ENCODE measurements around the gene CIDEA.

Gene CIDEA

GRCh38 chr18:12302391-12303147, 48.4 kb downstream of the CIDEA start:
- DNase-seq = no peak

- DNase-seq = no peak
Measured at GRCh38 chr18:12304351-12305210, 50.4 kb downstream of the CIDEA start.

GRCh38 chr18:12305211-12305610, 51.0 kb downstream of the CIDEA start:
- DNase-seq = no peak

- no peak for DNase-seq
Measured at GRCh38 chr18:12305930-12306629, 51.9 kb downstream of the CIDEA start.

- DNase-seq = peak; percentile 56
Measured at GRCh38 chr18:12306752-12307700, 52.9 kb downstream of the CIDEA start.

- peak; percentile 87 for DNase-seq
Measured at GRCh38 chr18:12307701-12308385, 53.7 kb downstream of the CIDEA start, which contains the start of gene TUBB6. TSS of gene TUBB6 (plus strand) at chr18:12308241. CDS start at chr18:12308293, 52 bp downstream.

- peak; percentile 95 for DNase-seq
Measured at GRCh38 chr18:12308386-12309100, 54.4 kb downstream of the CIDEA start.

GRCh38 chr18:12309683-12310198, 55.6 kb downstream of the CIDEA start:
- DNase-seq = peak; percentile 44

- DNase-seq = peak; percentile 16
Measured at GRCh38 chr18:12310762-12311161, 56.6 kb downstream of the CIDEA start.

GRCh38 chr18:12312976-12313375, 58.8 kb downstream of the CIDEA start:
- no peak for DNase-seq

- DNase-seq = no peak
Measured at GRCh38 chr18:12313530-12314245, 59.5 kb downstream of the CIDEA start.

GRCh38 chr18:12314591-12315305, 60.6 kb downstream of the CIDEA start:
- DNase-seq = peak; percentile 11

- DNase-seq = no peak
Measured at GRCh38 chr18:12315490-12315889, 61.3 kb downstream of the CIDEA start.

- no peak for DNase-seq
Measured at GRCh38 chr18:12315911-12316310, 61.8 kb downstream of the CIDEA start.

GRCh38 chr18:12317664-12318333, 63.6 kb downstream of the CIDEA start:
- peak; percentile 25 for DNase-seq

- no peak for DNase-seq
Measured at GRCh38 chr18:12318334-12318697, 64.2 kb downstream of the CIDEA start.

- no peak for DNase-seq
Measured at GRCh38 chr18:12318857-12319256, 64.7 kb downstream of the CIDEA start.

- DNase-seq = no peak
Measured at GRCh38 chr18:12321333-12321732, 67.2 kb downstream of the CIDEA start.

All from inflammatory macrophage treated with lipopolysaccharide for 4 hours (primary cell).